Iris pigment epithelial cell (primary cell): ENCODE data around the gene C12orf43.

Source experiments
- DNase-seq: peaks from one replicate; pipeline ENCODE4 v3.0.0-alpha.2; 2011; ENCODE audit warnings: low read depth

The C12orf43 gene

GRCh38 chr12:121030576-121031212 lies 14.4 kb upstream of the C12orf43 start:
- no peak for DNase-seq

- DNase-seq: no peak
These were observed 10.2 kb upstream of the C12orf43 start for GRCh38 chr12:121026274-121027045.

- no peak for DNase-seq
These were observed 9.3 kb upstream of the C12orf43 start for GRCh38 chr12:121025442-121026226.

- no peak for DNase-seq
These were observed 7.5 kb upstream of the C12orf43 start for GRCh38 chr12:121023799-121024198.

GRCh38 chr12:121022713-121023112 lies 6.4 kb upstream of the C12orf43 start:
- DNase-seq: no peak

GRCh38 chr12:121021754-121022153 lies 5.5 kb upstream of the C12orf43 start:
- no peak for DNase-seq

- no peak for DNase-seq
These were observed 2.8 kb upstream of the C12orf43 start for GRCh38 chr12:121018860-121019617.

- no peak for DNase-seq
These were observed 1.7 kb upstream of the C12orf43 start for GRCh38 chr12:121017966-121018491.

GRCh38 chr12:121013715-121014114 lies 2.6 kb downstream of the C12orf43 start:
- DNase-seq: no peak

GRCh38 chr12:121011820-121012219 lies 4.5 kb downstream of the C12orf43 start:
- DNase-seq: no peak

- no peak for DNase-seq
These were observed 5.4 kb downstream of the C12orf43 start for GRCh38 chr12:121010860-121011259.

GRCh38 chr12:121009741-121010140 lies 6.5 kb downstream of the C12orf43 start:
- peak; percentile 58 for DNase-seq

GRCh38 chr12:121008347-121009098 lies 7.8 kb downstream of the C12orf43 start:
- no peak for DNase-seq

GRCh38 chr12:121005346-121005815 lies 10.9 kb downstream of the C12orf43 start:
- DNase-seq: peak; percentile 62

GRCh38 chr12:121004253-121004815 lies 12.0 kb downstream of the C12orf43 start:
- DNase-seq: no peak

- no peak for DNase-seq
These were observed 12.6 kb downstream of the C12orf43 start for GRCh38 chr12:121003650-121004049.

GRCh38 chr12:121001841-121002483 lies 14.3 kb downstream of the C12orf43 start:
- DNase-seq: no peak

GRCh38 chr12:121001060-121001459 lies 15.2 kb downstream of the C12orf43 start:
- DNase-seq: no peak

GRCh38 chr12:121000530-121000929 lies 15.8 kb downstream of the C12orf43 start:
- DNase-seq: no peak
